Heart left ventricle (tissue), 13 donors: ENCODE results near the gene NR1H2.

Experiments
- POLR2A ChIP-seq, 2 donors: fragments of 450-650 bp; IDR thresholded peaks; one replicate each; pipeline ENCODE4 v1.6.1; 2017; ENCODE audit warnings: antibody characterized with exemption in 2 of 2, mild to moderate bottlenecking in 2 of 2, moderate library complexity in 2 of 2
- TF ChIP-seq, protein P1 (sequence below), 12 donors: fragments of 200-600 bp; sonication (generic) in 4 of 12; IDR thresholded peaks; one replicate each; pipeline versions ENCODE4 v1.5.0 to v1.8.0; 2018 to 2022; ENCODE audit warnings: antibody characterized with exemption in 12 of 12, mild to moderate bottlenecking in 5 of 12
- donor health status: ischemic (EF 13 %, LVEDD 7.1; RV severe dilation, severe dysfunction).
- donor health status: DM: no; HTN: yes; CAD: no.
- donor health status: DM: no; HTN: no; CAD: no.
- donor health status: ischemic (EF 25% LVEDD 6.9; RV normal size, moderate dysfunction).
- donor health status: ischemic (EF 25% LVEDD 5.7; RV mildly dilated, moderate dysfunction).
- donor health status: ischemic (EF 35%, LVEDD 5.7; RV mildly dilated, moderate dysfunction).
- donor health status: nonischemic (EF 11% LVEDD 7.7; RV severe dilation, severe dysfunction).
- donor health status: DM: yes; HTN: yes; CAD: no.
- donor health status: PGD.
- donor health status: ischemic (EF 29% LVEDD 5.4; RV normal size, mild dysfunction).
- donor health status: nonischemic (EF 23%, LVEDD 6.1; RV moderate dilation, normal function).

DNA sequence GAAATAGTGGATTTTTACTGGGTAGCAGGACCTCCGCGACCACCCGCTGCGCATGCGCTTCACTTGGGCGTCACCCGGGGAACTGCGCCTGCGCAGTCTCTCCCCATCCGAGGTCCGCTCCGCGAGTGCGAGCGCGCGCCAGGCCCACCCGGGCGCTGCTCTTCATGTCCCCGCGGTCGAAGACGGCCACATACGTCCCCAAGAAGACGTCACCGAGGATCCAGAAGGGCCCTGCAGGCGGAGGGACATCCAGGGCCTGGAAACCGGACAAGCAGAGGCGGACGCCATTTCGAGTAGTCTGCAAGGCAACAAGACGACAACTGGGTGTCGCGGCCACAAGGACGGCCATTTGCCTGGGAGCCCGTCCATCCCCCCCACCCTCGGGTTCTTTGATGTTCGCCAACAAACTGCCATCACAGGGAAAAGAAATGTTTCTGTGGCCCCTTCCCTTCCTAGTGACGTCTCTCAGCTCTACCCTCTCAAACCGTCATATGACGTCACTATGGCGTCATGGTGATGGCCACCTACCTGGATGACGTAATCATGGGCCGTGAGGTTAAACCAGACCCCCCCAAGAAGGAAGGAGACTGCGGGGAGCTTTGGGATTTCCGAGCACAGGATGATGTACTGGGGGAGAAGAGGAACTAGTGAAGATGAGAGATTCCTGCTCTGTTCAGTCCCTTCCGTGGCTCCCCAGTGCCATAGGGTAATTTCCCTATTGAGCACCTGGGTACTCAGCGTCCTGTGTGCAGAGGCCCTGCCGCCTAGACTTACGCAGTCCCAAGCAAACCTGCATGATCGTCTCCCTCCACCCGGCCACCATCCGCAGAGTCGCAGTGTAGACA is 17.6 kb upstream of the NR1H2 start:
- TF ChIP-seq, protein P1, sequence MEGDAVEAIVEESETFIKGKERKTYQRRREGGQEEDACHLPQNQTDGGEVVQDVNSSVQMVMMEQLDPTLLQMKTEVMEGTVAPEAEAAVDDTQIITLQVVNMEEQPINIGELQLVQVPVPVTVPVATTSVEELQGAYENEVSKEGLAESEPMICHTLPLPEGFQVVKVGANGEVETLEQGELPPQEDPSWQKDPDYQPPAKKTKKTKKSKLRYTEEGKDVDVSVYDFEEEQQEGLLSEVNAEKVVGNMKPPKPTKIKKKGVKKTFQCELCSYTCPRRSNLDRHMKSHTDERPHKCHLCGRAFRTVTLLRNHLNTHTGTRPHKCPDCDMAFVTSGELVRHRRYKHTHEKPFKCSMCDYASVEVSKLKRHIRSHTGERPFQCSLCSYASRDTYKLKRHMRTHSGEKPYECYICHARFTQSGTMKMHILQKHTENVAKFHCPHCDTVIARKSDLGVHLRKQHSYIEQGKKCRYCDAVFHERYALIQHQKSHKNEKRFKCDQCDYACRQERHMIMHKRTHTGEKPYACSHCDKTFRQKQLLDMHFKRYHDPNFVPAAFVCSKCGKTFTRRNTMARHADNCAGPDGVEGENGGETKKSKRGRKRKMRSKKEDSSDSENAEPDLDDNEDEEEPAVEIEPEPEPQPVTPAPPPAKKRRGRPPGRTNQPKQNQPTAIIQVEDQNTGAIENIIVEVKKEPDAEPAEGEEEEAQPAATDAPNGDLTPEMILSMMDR (IDR thresholded peaks at IDR 0.05) = no peak
- TF ChIP-seq POLR2A (IDR thresholded peaks at IDR 0.05) = peak in 1 of 2 donors; percentile 55
